ENCODE results near the gene PHKG2. TPM values are rescaled to one million over a fixed set of nuclear protein-coding genes. Genes with fewer than 3 reads are reported as not detected.

Gene PHKG2
- total and polyA plus RNA-seq, 7 donors, result 10.1 to 21.3 (median 13.2) TPM

- intact Hi-C loops (cut with DNase I), result no loop called here
- no peak for TF ChIP-seq CTCF (IDR thresholded peaks at IDR 0.05)
- 74 to 81% (median 74%) methylated on average over 4 of the region's 4 CpGs for WGBS, 3 donors
- Histone ChIP-seq H3K27ac (no peak overlapping the region), H3K36me3 (ENCODE audit: insufficient read depth in 1 of 2, low read depth in 1 of 2) (peaks cover 2 to 33% of the 10 kb centered on the region in 2 donors), H3K4me3 (no peak overlapping the region), H3K27me3 (ENCODE audit: insufficient read depth in 3 of 3, low read length in 2 of 3) (no peaks in the 10 kb centered on the region), H3K4me1 (peaks cover 27% of the 10 kb centered on the region), H3K9me3 (no peaks in the 10 kb centered on the region)
- DNase-seq, result no peak
- ATAC-seq, result no peak
These were observed 32.3 kb downstream of the PHKG2 start for GRCh38 chr16:30780549-30780948.

DNA sequence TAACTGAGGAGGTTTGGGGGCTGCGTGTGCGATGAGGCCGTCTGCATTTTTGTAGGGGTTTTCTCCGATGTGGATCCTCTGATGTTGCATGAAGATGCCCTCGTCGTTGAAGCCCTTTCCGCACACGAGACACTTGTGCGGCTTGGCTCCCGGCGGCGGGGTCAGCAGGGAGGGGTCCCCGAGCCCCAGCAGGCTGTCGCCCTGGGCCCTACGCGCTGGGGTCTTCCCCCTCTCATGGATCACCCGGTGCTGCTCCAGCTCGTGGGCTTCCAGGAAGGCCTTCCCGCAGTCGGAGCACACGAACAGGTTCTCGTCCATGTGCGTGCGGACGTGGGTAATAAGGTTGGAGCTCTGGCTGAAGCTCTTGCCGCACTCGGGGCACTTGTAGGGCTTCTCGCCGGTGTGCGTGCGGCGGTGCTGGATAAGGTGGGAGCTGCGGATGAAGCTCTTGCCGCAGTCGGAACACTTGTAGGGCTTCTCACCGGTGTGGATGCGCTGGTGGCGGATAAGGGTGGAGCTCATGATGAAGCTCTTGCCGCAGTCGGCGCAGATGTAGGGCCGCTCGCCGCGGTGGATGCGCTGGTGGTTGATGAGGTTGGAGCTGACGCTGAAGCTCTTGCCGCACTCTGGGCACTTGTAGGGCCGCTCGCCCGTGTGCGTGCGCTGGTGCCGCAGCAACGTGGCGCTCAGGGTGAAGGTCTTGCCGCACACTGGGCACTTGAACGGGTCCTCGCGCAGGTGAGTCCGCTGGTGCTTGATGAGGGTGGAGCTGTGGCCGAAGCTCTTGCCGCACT lies 34.5 kb downstream of the PHKG2 start:
- H3K4me3 ChIP-seq, result no peak overlapping the region
- H3K36me3 ChIP-seq (ENCODE audit: insufficient read depth in 1 of 2, low read depth in 1 of 2), result peaks cover 2 to 33% of the 10 kb centered on the region in 2 donors
- no peak for ATAC-seq
- no peak for TF ChIP-seq CTCF (IDR thresholded peaks at IDR 0.05)
- H3K27me3 ChIP-seq (ENCODE audit: insufficient read depth in 3 of 3, low read length in 2 of 3), result no peaks in the 10 kb centered on the region
- intact Hi-C loops (cut with DNase I), result no loop called here
- no peaks in the 10 kb centered on the region for H3K9me3 ChIP-seq
- H3K4me1 ChIP-seq, result peaks cover 12% of the 10 kb centered on the region
- WGBS, 3 donors, result 94% methylated on average over 63 of the region's 63 CpGs
- DNase-seq, result no peak
- no peak overlapping the region for H3K27ac ChIP-seq

DNA sequence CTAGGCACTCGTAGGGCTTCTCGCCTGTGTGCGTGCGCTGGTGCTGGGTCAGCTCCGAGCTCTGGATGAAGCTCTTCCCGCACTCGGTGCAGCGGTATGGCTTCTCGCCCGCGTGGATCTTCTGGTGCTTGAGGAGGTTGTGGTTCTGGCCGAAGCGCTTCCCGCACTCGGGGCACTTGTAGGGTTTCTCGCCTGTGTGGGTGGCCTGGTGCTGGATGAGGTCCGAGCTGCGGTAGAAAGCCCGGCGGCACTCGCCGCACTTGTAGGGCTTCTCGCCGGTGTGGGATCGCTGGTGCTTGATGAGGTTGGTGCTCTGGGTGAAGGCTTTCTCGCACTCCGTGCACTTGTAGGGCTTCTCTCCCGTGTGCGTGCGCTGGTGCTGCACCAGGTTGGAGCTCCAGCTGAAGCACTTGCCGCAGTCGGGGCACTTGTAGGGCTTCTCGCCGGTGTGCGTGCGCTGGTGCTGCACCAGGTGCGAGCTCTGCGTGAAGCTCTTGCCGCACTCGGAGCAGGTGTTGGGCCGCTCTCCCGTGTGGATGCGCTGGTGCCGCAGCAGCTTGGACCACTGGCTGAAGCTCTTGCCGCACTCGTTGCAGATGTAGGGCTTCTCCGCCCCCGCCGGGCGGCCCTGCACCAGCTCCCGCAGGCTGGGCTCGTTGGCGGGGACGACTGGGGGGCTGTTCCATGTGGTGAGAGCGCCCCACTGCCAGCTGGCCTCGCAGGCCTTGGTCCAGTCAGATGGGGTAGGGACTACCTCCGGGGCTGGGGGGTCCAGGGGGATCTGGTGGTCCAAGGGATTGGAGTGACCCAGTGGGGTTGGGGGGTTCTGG lies 35.3 kb downstream of the PHKG2 start:
- Histone ChIP-seq H3K36me3 (ENCODE audit: insufficient read depth in 1 of 2, low read depth in 1 of 2) (peaks cover 2 to 33% of the 10 kb centered on the region in 2 donors), H3K9me3 (no peaks in the 10 kb centered on the region), H3K4me3 (no peak overlapping the region), H3K27me3 (ENCODE audit: insufficient read depth in 3 of 3, low read length in 2 of 3) (no peaks in the 10 kb centered on the region), H3K27ac (no peak overlapping the region), H3K4me1 (peaks cover 4% of the 10 kb centered on the region)
- ATAC-seq (no peak), DNase-seq (no peak)
- intact Hi-C loops (cut with DNase I), result no loop called here
- TF ChIP-seq CTCF (IDR thresholded peaks at IDR 0.05), result no peak
- WGBS, 3 donors, result 90 to 92% (median 91%) methylated on average over 54 to 57 of the region's 57 CpGs

DNA sequence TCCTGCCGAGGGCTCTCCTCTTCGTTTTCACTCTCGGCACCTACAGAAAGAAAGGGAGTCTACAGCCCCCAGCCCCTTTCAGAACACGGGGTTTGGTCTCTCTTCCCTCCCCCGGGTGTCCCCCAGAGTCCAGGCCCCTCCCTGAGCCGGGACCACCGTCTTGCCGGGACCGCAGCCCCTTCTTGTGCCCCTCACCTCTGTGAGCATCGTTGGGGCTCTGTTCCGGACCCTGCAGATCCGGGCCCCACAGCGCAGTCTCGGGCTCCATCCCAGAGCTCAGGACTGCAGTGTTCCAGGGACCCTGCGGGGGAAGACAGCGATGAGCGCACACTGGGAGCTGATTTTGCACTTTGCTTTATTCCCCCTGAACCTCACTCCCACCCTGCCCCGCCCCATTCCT lies 36.0 kb downstream of the PHKG2 start:
- ATAC-seq (no peak), DNase-seq (no peak)
- no peak for TF ChIP-seq CTCF (IDR thresholded peaks at IDR 0.05)
- Histone ChIP-seq H3K4me3 (no peak overlapping the region), H3K27ac (no peak overlapping the region), H3K36me3 (ENCODE audit: insufficient read depth in 1 of 2, low read depth in 1 of 2) (peaks cover 2 to 33% of the 10 kb centered on the region in 2 donors), H3K27me3 (ENCODE audit: insufficient read depth in 3 of 3, low read length in 2 of 3) (no peaks in the 10 kb centered on the region), H3K4me1 (no peaks in the 10 kb centered on the region), H3K9me3 (no peaks in the 10 kb centered on the region)
- 83 to 87% (median 86%) methylated on average over 16 to 18 of the region's 18 CpGs for WGBS, 3 donors
- intact Hi-C loops (cut with DNase I), result no loop called here

All from psoas muscle (tissue), 8 donors.